ENCODE measurements around the gene LMO3. TPM values are rescaled to one million over a fixed set of nuclear protein-coding genes. Genes with fewer than 3 reads are reported as not detected.
"Not testable (repeated sequence)": the region's sequence is repeated elsewhere in the genome, so short reads cannot be mapped to it uniquely, and the experiment has no call there.

Gene LMO3
- total RNA-seq, 2 experiments from 2014 or later = not detected

GRCh38 chr12:16545836-16546235 is 60.1 kb downstream of the LMO3 start:
- Mint-ChIP-seq H3K4me3 (no peak overlapping the region), H3K9me3 (no peaks in the 10 kb centered on the region), H3K36me3 (no peaks in the 10 kb centered on the region)

DNA sequence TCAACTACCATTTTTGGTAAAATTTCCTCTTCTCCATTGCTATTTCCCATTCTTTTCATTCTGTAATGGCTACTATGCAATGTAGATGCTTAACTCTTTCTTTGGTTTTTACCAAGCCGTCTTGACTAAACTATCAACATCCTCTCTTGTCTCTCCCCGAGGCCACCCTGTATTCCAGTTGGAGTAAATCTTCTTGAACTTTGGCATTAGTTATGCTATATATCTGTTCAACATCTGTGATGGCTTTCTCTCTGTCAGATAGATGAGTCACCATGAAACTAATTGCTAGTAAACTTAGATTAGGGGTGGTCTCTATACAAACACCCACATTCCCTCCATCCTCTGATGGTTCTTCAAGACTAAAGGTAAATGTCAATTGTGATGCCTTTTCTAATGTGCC is 63.4 kb downstream of the LMO3 start:
- H3K4me3 Mint-ChIP-seq = no peak overlapping the region
- peaks cover 4% of the 10 kb centered on the region for H3K9me3 Mint-ChIP-seq
- H3K27me3 Mint-ChIP-seq = no peaks in the 10 kb centered on the region
- H3K4me1 Mint-ChIP-seq = no peaks in the 10 kb centered on the region
- no peaks in the 10 kb centered on the region for H3K36me3 Mint-ChIP-seq
- no peak for DNase-seq
- H3K27ac Mint-ChIP-seq = no peak overlapping the region

More at GRCh38 chr12:16545836-16546235, 60.1 kb downstream of the LMO3 start:
- Mint-ChIP-seq H3K27ac (no peak overlapping the region), H3K27me3 (no peaks in the 10 kb centered on the region), H3K4me1 (no peaks in the 10 kb centered on the region)
- DNase-seq = no peak

GRCh38 chr12:16537652-16538051 is 68.3 kb downstream of the LMO3 start:
- H3K27me3 Mint-ChIP-seq, H3K36me3 Mint-ChIP-seq, H3K9me3 Mint-ChIP-seq, H3K27ac Mint-ChIP-seq, H3K4me3 Mint-ChIP-seq, DNase-seq, H3K4me1 Mint-ChIP-seq: not testable (repeated sequence)

GRCh38 chr12:16531621-16532020 is 74.3 kb downstream of the LMO3 start:
- H3K9me3 Mint-ChIP-seq = peaks cover 2% of the 10 kb centered on the region
- no peak overlapping the region for H3K27ac Mint-ChIP-seq
- H3K36me3 Mint-ChIP-seq = no peaks in the 10 kb centered on the region
- H3K4me3 Mint-ChIP-seq = no peak overlapping the region
- no peaks in the 10 kb centered on the region for H3K27me3 Mint-ChIP-seq
- no peak for DNase-seq
- no peaks in the 10 kb centered on the region for H3K4me1 Mint-ChIP-seq

DNA sequence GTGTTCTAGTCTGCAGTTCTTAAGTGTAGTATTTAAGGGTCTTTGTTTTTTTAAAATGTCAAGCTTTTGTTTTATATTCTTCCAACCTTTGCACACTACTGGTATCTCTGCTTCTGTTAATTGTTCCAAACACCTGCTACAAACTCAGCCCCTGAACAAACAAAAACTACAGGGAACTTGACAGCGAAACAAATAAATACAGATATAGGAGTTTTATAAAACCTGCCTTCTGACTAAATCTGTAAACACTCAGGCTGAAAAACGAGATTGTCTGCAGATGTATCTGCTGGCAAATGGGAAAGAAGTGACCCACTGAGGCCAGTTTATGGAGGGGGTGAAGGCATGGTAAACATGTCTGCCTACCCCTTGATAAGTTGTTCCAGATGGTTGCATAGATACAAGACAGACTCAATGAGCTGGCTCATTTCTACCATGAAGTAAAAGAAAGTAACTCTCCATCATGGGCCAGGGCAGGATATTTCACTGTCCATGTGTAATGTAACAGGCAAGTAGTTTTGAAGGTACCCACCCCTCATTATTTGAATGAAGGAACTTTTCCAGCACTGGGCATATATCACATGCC is 75.6 kb downstream of the LMO3 start:
- no peaks in the 10 kb centered on the region for H3K27me3 Mint-ChIP-seq
- H3K4me1 Mint-ChIP-seq = no peaks in the 10 kb centered on the region
- DNase-seq = no peak
- H3K27ac Mint-ChIP-seq = no peak overlapping the region
- H3K9me3 Mint-ChIP-seq = no peaks in the 10 kb centered on the region
- H3K36me3 Mint-ChIP-seq = no peaks in the 10 kb centered on the region
- H3K4me3 Mint-ChIP-seq = no peak overlapping the region

- no peak overlapping the region for H3K27ac Mint-ChIP-seq
- no peak for DNase-seq
- no peaks in the 10 kb centered on the region for H3K9me3 Mint-ChIP-seq
- H3K4me3 Mint-ChIP-seq = no peak overlapping the region
- no peaks in the 10 kb centered on the region for H3K4me1 Mint-ChIP-seq
- H3K36me3 Mint-ChIP-seq = no peaks in the 10 kb centered on the region
- no peaks in the 10 kb centered on the region for H3K27me3 Mint-ChIP-seq
Measured at GRCh38 chr12:16526693-16527092, 79.3 kb downstream of the LMO3 start.

DNA sequence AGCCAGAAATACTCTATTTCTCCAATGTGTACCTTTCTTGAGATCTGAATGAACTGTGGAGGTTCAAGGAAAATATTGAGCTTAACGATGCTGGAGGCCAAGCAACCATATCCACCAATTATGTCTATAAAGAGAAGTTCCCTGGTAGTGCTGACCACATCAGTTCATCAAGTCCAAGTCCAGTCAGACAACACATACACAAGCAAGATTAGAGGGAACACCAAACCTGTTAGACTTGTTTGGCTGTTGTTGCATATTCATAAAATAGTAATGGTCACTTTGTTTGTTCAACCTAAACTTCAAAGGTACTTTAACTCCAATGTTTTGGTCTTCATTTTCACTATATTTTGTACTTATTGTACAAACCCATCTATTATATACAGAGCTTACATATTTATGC is 81.6 kb downstream of the LMO3 start:
- Mint-ChIP-seq H3K4me1 (no peaks in the 10 kb centered on the region), H3K9me3 (no peaks in the 10 kb centered on the region), H3K27ac (no peak overlapping the region), H3K4me3 (no peak overlapping the region), H3K36me3 (no peaks in the 10 kb centered on the region), H3K27me3 (no peaks in the 10 kb centered on the region)
- DNase-seq = no peak

DNA sequence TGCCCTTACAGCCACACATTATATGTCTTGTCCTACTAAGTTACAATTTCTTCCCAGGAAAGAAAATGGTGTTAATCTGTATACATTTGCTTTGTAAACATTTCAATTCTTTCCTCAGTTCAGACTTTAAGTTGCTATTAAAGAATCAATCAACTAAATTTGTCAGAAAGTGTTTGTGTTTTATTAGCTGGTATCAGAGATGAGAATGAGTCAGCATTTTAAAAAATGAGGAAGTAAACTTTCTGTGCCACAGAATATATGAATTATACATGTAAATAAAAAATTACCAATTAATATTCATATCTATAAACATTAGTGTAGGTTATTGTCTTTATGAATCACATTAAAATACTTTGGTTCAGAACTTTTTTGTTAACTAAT is 82.0 kb downstream of the LMO3 start:
- H3K27ac Mint-ChIP-seq = no peak overlapping the region
- no peak for DNase-seq
- H3K4me3 Mint-ChIP-seq = no peak overlapping the region
- H3K4me1 Mint-ChIP-seq = no peaks in the 10 kb centered on the region
- H3K27me3 Mint-ChIP-seq = no peaks in the 10 kb centered on the region
- no peaks in the 10 kb centered on the region for H3K9me3 Mint-ChIP-seq
- no peaks in the 10 kb centered on the region for H3K36me3 Mint-ChIP-seq

DNA sequence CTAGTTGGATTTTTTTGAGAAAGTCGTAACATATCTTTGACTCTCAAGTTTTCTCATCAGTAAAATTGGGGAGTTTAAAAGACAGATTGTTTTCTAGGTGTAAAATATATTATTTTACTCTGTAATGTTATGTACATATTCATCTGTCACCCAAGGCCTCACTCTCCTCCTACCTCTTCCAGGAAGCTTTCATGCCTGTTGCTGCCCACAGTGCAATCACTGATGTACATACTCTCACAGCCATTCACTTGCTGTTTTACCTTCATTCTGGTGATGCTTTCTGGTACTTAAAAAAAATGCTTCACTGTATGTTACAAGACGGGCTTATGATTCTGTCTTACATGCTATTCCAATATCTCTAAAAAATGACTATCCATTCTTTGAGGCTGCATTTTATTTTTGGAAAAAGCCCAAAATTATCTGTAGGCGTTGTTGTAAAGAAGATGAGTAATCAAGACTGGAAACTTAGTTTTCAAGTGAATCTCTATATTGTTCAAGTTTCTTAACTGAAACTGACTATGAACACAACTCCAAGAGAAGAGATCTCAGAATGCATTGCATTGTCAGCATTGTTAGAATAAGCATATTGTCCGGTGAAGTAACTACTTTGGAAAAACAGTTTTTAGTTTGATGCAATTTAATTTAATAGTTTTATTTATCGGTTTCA is 82.5 kb downstream of the LMO3 start:
- Mint-ChIP-seq H3K27ac (no peak overlapping the region), H3K36me3 (no peaks in the 10 kb centered on the region), H3K27me3 (no peaks in the 10 kb centered on the region)

DNA sequence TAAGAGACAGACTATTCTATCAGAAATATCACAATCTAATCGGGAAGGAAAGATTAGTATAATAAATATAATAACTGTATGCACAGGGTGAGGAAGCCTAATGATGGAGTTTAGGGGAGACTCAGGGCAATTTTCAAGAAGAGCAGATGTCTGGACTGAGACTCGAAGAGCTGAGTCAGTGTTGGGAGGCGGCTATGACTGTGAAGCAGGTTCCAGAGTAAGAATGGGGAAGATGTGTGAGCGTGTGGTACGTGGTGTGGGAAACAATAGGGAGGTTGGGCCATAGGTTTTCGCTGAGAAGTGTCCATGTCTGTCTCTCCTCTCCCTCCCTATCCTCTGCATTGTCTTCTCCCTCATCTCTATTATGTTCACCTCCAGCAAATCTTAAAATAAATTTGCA is 85.6 kb downstream of the LMO3 start:
- no peak for DNase-seq
- H3K36me3 Mint-ChIP-seq = no peaks in the 10 kb centered on the region
- no peaks in the 10 kb centered on the region for H3K4me1 Mint-ChIP-seq
- no peaks in the 10 kb centered on the region for H3K27me3 Mint-ChIP-seq
- H3K27ac Mint-ChIP-seq = no peak overlapping the region
- no peaks in the 10 kb centered on the region for H3K9me3 Mint-ChIP-seq
- no peak overlapping the region for H3K4me3 Mint-ChIP-seq

More for the DNA sequence above, 82.5 kb downstream of the LMO3 start:
- Mint-ChIP-seq H3K4me1 (no peaks in the 10 kb centered on the region), H3K9me3 (no peaks in the 10 kb centered on the region), H3K4me3 (no peak overlapping the region)
- DNase-seq = no peak

DNA sequence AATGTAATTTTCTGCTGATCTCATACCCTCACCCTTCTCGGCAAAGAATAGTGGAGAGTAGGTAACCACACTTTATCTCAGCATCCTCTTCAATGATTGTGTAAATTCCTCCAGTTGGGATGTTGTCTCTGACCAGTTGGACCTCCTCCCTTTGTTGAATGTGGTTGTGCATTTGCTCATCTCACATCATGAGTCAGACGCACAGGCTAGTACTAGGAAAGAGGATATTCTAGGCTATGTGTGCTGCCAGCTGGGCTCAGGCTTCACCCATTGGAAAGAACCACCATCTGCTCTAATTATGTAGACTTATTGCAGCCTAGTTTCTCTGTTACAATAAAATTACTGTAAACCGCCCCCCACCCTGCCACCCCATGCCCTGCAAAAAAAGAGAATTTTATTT is 90.3 kb downstream of the LMO3 start:
- no peaks in the 10 kb centered on the region for H3K27me3 Mint-ChIP-seq
- no peak overlapping the region for H3K27ac Mint-ChIP-seq
- H3K4me1 Mint-ChIP-seq = no peaks in the 10 kb centered on the region
- DNase-seq = no peak
- no peaks in the 10 kb centered on the region for H3K9me3 Mint-ChIP-seq
- no peak overlapping the region for H3K4me3 Mint-ChIP-seq
- H3K36me3 Mint-ChIP-seq = no peaks in the 10 kb centered on the region

- H3K36me3 Mint-ChIP-seq = no peaks in the 10 kb centered on the region
- no peak overlapping the region for H3K27ac Mint-ChIP-seq
- no peaks in the 10 kb centered on the region for H3K9me3 Mint-ChIP-seq
- H3K4me1 Mint-ChIP-seq = no peaks in the 10 kb centered on the region
- no peaks in the 10 kb centered on the region for H3K27me3 Mint-ChIP-seq
- H3K4me3 Mint-ChIP-seq = no peak overlapping the region
- no peak for DNase-seq
Measured at GRCh38 chr12:16513231-16513630, 92.7 kb downstream of the LMO3 start.

GRCh38 chr12:16509411-16509810 is 96.6 kb downstream of the LMO3 start:
- Mint-ChIP-seq H3K27me3 (no peaks in the 10 kb centered on the region), H3K4me3 (no peak overlapping the region), H3K9me3 (peaks cover under 1% of the 10 kb centered on the region), H3K4me1 (no peaks in the 10 kb centered on the region), H3K36me3 (no peaks in the 10 kb centered on the region), H3K27ac (no peak overlapping the region)
- DNase-seq = no peak

GRCh38 chr12:16506394-16506793 is 99.6 kb downstream of the LMO3 start:
- no peaks in the 10 kb centered on the region for H3K4me1 Mint-ChIP-seq
- peaks cover 3% of the 10 kb centered on the region for H3K9me3 Mint-ChIP-seq
- H3K4me3 Mint-ChIP-seq = no peak overlapping the region
- no peak overlapping the region for H3K27ac Mint-ChIP-seq
- no peaks in the 10 kb centered on the region for H3K27me3 Mint-ChIP-seq
- no peak for DNase-seq
- H3K36me3 Mint-ChIP-seq = no peaks in the 10 kb centered on the region

DNA sequence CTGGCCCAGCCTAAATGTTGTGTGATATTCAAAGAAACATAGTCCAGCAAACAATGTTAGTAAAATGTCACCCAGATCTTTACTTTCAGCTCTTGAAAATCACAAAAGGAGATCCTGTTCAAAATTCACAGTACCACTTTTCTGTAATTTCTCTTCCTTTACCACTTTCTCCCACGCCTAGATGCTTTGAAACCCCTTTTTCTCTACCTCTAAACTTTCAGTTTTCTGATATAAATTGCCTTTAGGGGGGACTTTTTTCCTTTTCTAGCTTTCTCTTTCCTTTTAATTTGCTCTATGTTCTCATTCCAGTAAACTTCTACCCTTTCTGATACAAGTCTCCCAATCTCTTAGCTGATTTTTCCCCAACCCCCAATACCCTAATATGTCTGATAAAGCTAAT is 101.8 kb downstream of the LMO3 start:
- no peak overlapping the region for H3K4me3 Mint-ChIP-seq
- no peak overlapping the region for H3K27ac Mint-ChIP-seq
- no peaks in the 10 kb centered on the region for H3K27me3 Mint-ChIP-seq
- H3K9me3 Mint-ChIP-seq = peaks cover 3% of the 10 kb centered on the region
- DNase-seq = no peak
- no peaks in the 10 kb centered on the region for H3K36me3 Mint-ChIP-seq
- H3K4me1 Mint-ChIP-seq = no peaks in the 10 kb centered on the region

DNA sequence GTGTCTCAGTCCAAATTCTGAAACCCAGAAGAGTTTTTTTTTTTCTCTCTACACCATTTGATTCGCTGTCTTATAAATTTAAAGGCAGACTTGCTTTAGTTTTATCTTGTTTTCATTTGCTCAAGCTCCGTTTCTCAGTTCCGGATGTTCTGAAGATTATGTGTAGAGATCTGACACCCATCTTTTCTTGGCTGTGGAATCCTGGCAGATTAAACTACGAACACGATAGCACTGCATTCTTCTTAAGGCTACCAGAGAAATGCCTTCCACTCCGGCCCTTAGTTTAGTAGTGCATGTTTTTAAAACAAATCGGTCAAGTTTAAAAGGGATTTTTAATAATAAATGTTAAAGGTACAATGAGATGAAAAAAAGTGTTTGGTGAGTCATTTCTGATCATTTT is 106.4 kb downstream of the LMO3 start:
- no peak overlapping the region for H3K27ac Mint-ChIP-seq
- H3K9me3 Mint-ChIP-seq = peaks cover 3% of the 10 kb centered on the region
- H3K4me3 Mint-ChIP-seq = no peak overlapping the region

More for the DNA sequence above, 106.4 kb downstream of the LMO3 start:
- H3K4me1 Mint-ChIP-seq = no peaks in the 10 kb centered on the region
- DNase-seq = no peak
- no peaks in the 10 kb centered on the region for H3K36me3 Mint-ChIP-seq
- H3K27me3 Mint-ChIP-seq = no peaks in the 10 kb centered on the region

Measured in activated naive CD8-positive, alpha-beta T cell treated with anti-CD3 and anti-CD28 coated beads for 36 hours (primary cell).